Measurements from ENCODE around the gene CD69.

GRCh38 chr12:9740106-9740750 is 20.5 kb downstream of the CD69 start:
- TF ChIP-seq, protein P1, sequence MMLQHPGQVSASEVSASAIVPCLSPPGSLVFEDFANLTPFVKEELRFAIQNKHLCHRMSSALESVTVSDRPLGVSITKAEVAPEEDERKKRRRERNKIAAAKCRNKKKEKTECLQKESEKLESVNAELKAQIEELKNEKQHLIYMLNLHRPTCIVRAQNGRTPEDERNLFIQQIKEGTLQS (IDR thresholded peaks at IDR 0.05): no peak
- TF ChIP-seq ZBTB33 (IDR thresholded peaks at IDR 0.05) (no peak), RAD21 (IDR thresholded peaks at IDR 0.05) (no peak), YY1 (IDR thresholded peaks at IDR 0.05) (no peak), EGR1 (IDR thresholded peaks at IDR 0.05; ENCODE audit: low read depth in 2 of 2) (no peak), FOXA1 (IDR thresholded peaks at IDR 0.05) (no peak), SP1 (IDR thresholded peaks at IDR 0.05) (no peak), JUND (IDR thresholded peaks at IDR 0.05) (no peak), GABPA (IDR thresholded peaks at IDR 0.05 in 1 of 2, conservative IDR thresholded peaks at IDR 0.05 in 1 of 2) (no peak), TAF1 (conservative IDR thresholded peaks at IDR 0.05) (no peak), RXRA (IDR thresholded peaks at IDR 0.05) (no peak)
- TF ChIP-seq, protein P2, sequence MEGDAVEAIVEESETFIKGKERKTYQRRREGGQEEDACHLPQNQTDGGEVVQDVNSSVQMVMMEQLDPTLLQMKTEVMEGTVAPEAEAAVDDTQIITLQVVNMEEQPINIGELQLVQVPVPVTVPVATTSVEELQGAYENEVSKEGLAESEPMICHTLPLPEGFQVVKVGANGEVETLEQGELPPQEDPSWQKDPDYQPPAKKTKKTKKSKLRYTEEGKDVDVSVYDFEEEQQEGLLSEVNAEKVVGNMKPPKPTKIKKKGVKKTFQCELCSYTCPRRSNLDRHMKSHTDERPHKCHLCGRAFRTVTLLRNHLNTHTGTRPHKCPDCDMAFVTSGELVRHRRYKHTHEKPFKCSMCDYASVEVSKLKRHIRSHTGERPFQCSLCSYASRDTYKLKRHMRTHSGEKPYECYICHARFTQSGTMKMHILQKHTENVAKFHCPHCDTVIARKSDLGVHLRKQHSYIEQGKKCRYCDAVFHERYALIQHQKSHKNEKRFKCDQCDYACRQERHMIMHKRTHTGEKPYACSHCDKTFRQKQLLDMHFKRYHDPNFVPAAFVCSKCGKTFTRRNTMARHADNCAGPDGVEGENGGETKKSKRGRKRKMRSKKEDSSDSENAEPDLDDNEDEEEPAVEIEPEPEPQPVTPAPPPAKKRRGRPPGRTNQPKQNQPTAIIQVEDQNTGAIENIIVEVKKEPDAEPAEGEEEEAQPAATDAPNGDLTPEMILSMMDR (IDR thresholded peaks at IDR 0.05; ENCODE audit: low read depth, low read length, missing input control): no peak
- TF ChIP-seq, protein P3, sequence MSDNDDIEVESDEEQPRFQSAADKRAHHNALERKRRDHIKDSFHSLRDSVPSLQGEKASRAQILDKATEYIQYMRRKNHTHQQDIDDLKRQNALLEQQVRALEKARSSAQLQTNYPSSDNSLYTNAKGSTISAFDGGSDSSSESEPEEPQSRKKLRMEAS (IDR thresholded peaks at IDR 0.05): no peak
- TF ChIP-seq, protein P4, sequence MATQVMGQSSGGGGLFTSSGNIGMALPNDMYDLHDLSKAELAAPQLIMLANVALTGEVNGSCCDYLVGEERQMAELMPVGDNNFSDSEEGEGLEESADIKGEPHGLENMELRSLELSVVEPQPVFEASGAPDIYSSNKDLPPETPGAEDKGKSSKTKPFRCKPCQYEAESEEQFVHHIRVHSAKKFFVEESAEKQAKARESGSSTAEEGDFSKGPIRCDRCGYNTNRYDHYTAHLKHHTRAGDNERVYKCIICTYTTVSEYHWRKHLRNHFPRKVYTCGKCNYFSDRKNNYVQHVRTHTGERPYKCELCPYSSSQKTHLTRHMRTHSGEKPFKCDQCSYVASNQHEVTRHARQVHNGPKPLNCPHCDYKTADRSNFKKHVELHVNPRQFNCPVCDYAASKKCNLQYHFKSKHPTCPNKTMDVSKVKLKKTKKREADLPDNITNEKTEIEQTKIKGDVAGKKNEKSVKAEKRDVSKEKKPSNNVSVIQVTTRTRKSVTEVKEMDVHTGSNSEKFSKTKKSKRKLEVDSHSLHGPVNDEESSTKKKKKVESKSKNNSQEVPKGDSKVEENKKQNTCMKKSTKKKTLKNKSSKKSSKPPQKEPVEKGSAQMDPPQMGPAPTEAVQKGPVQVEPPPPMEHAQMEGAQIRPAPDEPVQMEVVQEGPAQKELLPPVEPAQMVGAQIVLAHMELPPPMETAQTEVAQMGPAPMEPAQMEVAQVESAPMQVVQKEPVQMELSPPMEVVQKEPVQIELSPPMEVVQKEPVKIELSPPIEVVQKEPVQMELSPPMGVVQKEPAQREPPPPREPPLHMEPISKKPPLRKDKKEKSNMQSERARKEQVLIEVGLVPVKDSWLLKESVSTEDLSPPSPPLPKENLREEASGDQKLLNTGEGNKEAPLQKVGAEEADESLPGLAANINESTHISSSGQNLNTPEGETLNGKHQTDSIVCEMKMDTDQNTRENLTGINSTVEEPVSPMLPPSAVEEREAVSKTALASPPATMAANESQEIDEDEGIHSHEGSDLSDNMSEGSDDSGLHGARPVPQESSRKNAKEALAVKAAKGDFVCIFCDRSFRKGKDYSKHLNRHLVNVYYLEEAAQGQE (IDR thresholded peaks at IDR 0.05): no peak
